Measurements from ENCODE around the gene AFDN.

- no peak for TF ChIP-seq EP300 (IDR thresholded peaks at IDR 0.05)
- TF ChIP-seq, protein P1, sequence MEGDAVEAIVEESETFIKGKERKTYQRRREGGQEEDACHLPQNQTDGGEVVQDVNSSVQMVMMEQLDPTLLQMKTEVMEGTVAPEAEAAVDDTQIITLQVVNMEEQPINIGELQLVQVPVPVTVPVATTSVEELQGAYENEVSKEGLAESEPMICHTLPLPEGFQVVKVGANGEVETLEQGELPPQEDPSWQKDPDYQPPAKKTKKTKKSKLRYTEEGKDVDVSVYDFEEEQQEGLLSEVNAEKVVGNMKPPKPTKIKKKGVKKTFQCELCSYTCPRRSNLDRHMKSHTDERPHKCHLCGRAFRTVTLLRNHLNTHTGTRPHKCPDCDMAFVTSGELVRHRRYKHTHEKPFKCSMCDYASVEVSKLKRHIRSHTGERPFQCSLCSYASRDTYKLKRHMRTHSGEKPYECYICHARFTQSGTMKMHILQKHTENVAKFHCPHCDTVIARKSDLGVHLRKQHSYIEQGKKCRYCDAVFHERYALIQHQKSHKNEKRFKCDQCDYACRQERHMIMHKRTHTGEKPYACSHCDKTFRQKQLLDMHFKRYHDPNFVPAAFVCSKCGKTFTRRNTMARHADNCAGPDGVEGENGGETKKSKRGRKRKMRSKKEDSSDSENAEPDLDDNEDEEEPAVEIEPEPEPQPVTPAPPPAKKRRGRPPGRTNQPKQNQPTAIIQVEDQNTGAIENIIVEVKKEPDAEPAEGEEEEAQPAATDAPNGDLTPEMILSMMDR (IDR thresholded peaks at IDR 0.05) = no peak
- no peak for TF ChIP-seq POLR2AphosphoS5 (IDR thresholded peaks at IDR 0.05)
These were observed 34.0 kb downstream of the AFDN start for GRCh38 chr6:167860550-167861226.
